ENCODE data around the gene ADAM10.

The ADAM10 gene

DNA sequence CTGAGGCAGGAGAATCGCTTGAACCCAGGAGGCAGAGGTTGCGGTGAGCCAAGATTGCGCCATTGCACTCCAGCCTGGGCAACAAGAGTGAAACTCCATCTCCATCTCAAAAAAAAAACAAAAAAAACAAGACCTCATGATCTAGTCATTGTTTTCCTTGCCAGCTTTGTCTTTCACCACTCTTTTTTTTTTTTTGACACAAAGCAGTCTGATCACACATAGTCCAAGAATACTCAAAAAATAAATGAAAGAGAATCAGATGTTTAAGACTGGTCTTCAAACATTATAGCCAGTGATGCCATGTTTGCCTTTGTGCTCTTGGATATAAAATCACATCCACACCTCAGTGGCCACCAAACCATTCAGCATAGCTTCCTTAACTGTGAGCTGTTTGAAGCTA lies 5.8 kb upstream of the ADAM10 start:
- no peaks in the 10 kb centered on the region for H3K36me3 ChIP-seq
- no peak overlapping the region for H3K4me3 ChIP-seq (ENCODE audit: low read depth in 1 of 2, low read length in 1 of 2)
- no peaks in the 10 kb centered on the region for H3K27me3 ChIP-seq
- H3K9me3 ChIP-seq, result no peaks in the 10 kb centered on the region
- H3K4me1 ChIP-seq (ENCODE audit: control insufficient read depth in 1 of 2, insufficient read depth in 1 of 2, low read depth in 1 of 2, low read length in 1 of 2), result peaks cover 4% of the 10 kb centered on the region in 2 experiments
- H3K27ac ChIP-seq, result no peak overlapping the region
- TF ChIP-seq, protein P1, sequence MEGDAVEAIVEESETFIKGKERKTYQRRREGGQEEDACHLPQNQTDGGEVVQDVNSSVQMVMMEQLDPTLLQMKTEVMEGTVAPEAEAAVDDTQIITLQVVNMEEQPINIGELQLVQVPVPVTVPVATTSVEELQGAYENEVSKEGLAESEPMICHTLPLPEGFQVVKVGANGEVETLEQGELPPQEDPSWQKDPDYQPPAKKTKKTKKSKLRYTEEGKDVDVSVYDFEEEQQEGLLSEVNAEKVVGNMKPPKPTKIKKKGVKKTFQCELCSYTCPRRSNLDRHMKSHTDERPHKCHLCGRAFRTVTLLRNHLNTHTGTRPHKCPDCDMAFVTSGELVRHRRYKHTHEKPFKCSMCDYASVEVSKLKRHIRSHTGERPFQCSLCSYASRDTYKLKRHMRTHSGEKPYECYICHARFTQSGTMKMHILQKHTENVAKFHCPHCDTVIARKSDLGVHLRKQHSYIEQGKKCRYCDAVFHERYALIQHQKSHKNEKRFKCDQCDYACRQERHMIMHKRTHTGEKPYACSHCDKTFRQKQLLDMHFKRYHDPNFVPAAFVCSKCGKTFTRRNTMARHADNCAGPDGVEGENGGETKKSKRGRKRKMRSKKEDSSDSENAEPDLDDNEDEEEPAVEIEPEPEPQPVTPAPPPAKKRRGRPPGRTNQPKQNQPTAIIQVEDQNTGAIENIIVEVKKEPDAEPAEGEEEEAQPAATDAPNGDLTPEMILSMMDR (IDR thresholded peaks at IDR 0.05), result no peak

DNA sequence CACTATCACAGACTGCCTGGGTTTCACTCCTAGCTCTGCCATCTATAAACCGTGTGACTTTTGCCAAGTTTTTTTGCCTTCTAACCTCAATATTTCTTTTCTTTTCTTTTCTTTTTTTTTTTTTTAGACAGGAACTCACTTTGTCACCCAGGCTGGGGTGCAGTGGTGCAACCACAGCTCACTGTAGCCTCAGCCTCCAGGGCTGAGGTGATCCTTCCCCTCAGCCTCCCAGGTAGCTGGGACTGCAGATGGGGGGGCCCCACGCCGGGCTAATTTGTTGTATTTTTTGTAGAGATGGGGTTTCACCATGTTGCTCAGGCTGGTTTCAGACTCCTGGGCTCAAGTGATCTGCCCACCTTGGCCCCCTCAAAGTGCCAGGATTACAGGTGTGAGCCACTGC lies 3.2 kb upstream of the ADAM10 start:
- Histone ChIP-seq H3K36me3 (no peaks in the 10 kb centered on the region), H3K4me1 (ENCODE audit: control insufficient read depth in 1 of 2, insufficient read depth in 1 of 2, low read depth in 1 of 2, low read length in 1 of 2) (peaks cover 18 to 19% of the 10 kb centered on the region in 2 experiments), H3K27ac (no peak overlapping the region), H3K9me3 (no peaks in the 10 kb centered on the region), H3K27me3 (no peaks in the 10 kb centered on the region), H3K4me3 (ENCODE audit: low read depth in 1 of 2, low read length in 1 of 2) (no peak overlapping the region)
- TF ChIP-seq, protein P1 (IDR thresholded peaks at IDR 0.05), result no peak

GRCh38 chr15:58748852-58749531 lies 515 bp downstream of the ADAM10 start:
- peak overlapping the region; percentile 96 to 99 for H3K4me3 ChIP-seq (ENCODE audit: low read depth in 1 of 2, low read length in 1 of 2)
- H3K36me3 ChIP-seq, result no peaks in the 10 kb centered on the region
- no peaks in the 10 kb centered on the region for H3K27me3 ChIP-seq
- H3K27ac ChIP-seq, result peak overlapping the region; percentile 93
- TF ChIP-seq, protein P1 (IDR thresholded peaks at IDR 0.05), result no peak
- no peaks in the 10 kb centered on the region for H3K9me3 ChIP-seq
- peaks cover 34% of the 10 kb centered on the region in 2 experiments for H3K4me1 ChIP-seq (ENCODE audit: control insufficient read depth in 1 of 2, insufficient read depth in 1 of 2, low read depth in 1 of 2, low read length in 1 of 2)

GRCh38 chr15:58748040-58748851 lies 1.3 kb downstream of the ADAM10 start:
- peak overlapping the region; percentile 96 to 99 for H3K4me3 ChIP-seq (ENCODE audit: low read depth in 1 of 2, low read length in 1 of 2)
- H3K36me3 ChIP-seq, result no peaks in the 10 kb centered on the region
- H3K27me3 ChIP-seq, result no peaks in the 10 kb centered on the region
- peaks cover 34% of the 10 kb centered on the region in 2 experiments for H3K4me1 ChIP-seq (ENCODE audit: control insufficient read depth in 1 of 2, insufficient read depth in 1 of 2, low read depth in 1 of 2, low read length in 1 of 2)
- no peaks in the 10 kb centered on the region for H3K9me3 ChIP-seq
- peak overlapping the region; percentile 93 for H3K27ac ChIP-seq
- TF ChIP-seq, protein P1 (IDR thresholded peaks at IDR 0.05), result no peak

- H3K4me3 ChIP-seq (ENCODE audit: low read depth in 1 of 2, low read length in 1 of 2), result no peak overlapping the region
- H3K27me3 ChIP-seq, result no peaks in the 10 kb centered on the region
- H3K9me3 ChIP-seq, result no peaks in the 10 kb centered on the region
- TF ChIP-seq, protein P1 (IDR thresholded peaks at IDR 0.05), result no peak
- no peaks in the 10 kb centered on the region for H3K36me3 ChIP-seq
- H3K27ac ChIP-seq, result no peak overlapping the region
- H3K4me1 ChIP-seq (ENCODE audit: control insufficient read depth in 1 of 2, insufficient read depth in 1 of 2, low read depth in 1 of 2, low read length in 1 of 2), result peaks cover 34% of the 10 kb centered on the region in 2 experiments
Measured at GRCh38 chr15:58746174-58746573, 3.3 kb downstream of the ADAM10 start.

Measured in neutrophil (primary cell).